ENCODE data around the gene FOXD2.
"Not testable (repeated sequence)": the region's sequence is repeated elsewhere in the genome, so short reads cannot be mapped to it uniquely, and the experiment has no call there.

FOXD2 gene

DNA sequence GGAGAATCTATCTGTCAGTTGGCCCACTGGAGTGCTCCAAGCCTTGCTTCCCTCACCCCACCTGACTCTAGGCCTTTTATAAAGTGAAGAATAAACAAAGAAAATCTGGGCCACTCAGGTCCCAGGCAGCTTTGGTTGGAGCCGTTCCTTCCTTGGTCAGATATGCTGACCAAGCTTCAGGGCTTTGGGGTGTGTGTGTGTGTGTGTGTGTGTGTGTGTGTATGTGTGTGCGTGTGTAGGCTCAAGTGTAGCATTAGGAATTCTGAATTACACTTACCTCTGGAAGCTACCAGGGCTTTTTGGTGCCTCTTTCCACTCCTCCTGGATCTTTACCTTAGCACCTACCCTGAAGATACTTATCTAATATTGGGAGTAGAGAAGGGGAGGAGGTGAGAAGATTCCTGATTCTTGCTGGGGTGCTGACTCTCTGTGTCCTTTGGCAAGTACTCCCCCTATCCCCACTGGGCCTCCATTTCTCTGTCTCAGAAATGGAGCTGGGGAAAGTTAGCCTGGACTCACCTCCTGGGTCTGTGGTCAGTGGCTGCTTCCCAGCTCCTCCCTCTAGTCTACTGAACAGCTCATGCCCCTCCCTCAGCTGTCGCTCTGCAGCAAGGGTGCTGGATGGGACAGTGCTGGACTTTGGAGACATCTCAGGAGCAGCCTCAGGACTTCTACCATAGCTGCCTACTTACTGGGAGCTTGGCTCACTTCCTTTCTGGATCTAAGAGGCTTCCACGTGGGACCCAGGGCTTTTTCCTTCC, 10.8 kb downstream of the FOXD2 start:
- peaks cover 15% of the 10 kb centered on the region for H3K4me1 ChIP-seq (ENCODE audit: control insufficient read depth, insufficient read depth, low read length)
- H3K36me3 ChIP-seq (ENCODE audit: control insufficient read depth, insufficient read depth, low read length), result no peaks in the 10 kb centered on the region
- no peak overlapping the region for H3K27ac ChIP-seq (ENCODE audit: insufficient read depth, low read depth, low read length, poor library complexity, severe bottlenecking)
- H3K27me3 ChIP-seq (ENCODE audit: control insufficient read depth, insufficient read depth, low read length, poor library complexity, severe bottlenecking), result peaks cover 87% of the 10 kb centered on the region
- 30 to 54% methylated on average over 3 to 4 of the region's 4 CpGs for WGBS, 2 experiments
- no peak overlapping the region for H3K4me3 ChIP-seq (ENCODE audit: insufficient read depth, low read depth, low read length)
- no peaks in the 10 kb centered on the region for H3K9me3 ChIP-seq (ENCODE audit: control insufficient read depth, low read length)

DNA sequence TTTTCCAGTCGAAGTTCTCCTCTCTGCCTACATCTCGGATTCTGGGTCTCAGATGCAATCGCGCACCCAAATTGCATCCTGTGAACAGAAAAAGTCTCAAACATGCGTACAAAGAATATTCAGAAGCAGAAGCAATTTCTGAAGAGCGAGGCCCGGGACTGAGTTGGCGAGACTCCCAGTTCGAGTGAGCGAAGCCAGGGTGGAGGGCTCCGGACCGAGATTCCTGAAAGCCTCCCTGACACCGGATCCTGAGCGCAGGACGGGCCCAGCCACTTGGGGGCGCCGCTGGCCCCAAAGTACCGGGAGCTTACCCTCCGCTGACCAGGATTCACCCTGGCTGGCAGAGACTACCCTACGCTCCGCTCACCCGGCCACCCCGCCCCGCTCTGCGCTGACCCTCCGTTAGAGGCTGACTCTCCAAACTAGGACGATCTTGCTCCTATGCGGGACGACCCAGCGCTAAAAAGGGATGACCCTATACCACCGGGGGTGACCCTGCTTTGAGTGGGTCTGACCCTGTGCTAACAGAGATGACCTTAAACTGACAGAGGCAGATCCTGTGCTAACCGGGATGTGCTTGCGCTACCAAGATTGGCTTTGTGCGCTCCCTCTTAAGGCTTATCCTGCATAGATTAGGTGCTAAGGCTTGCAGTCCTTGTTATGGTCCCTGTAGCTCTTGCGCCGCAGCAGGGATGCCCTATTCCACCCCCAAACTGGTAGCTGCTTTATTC, 12.1 kb downstream of the FOXD2 start:
- Histone ChIP-seq H3K4me1 (ENCODE audit: control insufficient read depth, insufficient read depth, low read length) (peaks cover 3% of the 10 kb centered on the region), H3K4me3 (ENCODE audit: insufficient read depth, low read depth, low read length) (no peak overlapping the region), H3K27me3 (ENCODE audit: control insufficient read depth, insufficient read depth, low read length, poor library complexity, severe bottlenecking) (peaks cover 74% of the 10 kb centered on the region), H3K36me3 (ENCODE audit: control insufficient read depth, insufficient read depth, low read length) (no peaks in the 10 kb centered on the region), H3K27ac (ENCODE audit: insufficient read depth, low read depth, low read length, poor library complexity, severe bottlenecking) (no peak overlapping the region), H3K9me3 (ENCODE audit: control insufficient read depth, low read length) (no peaks in the 10 kb centered on the region)
- 15 to 19% methylated on average over 36 of the region's 36 CpGs for WGBS, 2 experiments

DNA sequence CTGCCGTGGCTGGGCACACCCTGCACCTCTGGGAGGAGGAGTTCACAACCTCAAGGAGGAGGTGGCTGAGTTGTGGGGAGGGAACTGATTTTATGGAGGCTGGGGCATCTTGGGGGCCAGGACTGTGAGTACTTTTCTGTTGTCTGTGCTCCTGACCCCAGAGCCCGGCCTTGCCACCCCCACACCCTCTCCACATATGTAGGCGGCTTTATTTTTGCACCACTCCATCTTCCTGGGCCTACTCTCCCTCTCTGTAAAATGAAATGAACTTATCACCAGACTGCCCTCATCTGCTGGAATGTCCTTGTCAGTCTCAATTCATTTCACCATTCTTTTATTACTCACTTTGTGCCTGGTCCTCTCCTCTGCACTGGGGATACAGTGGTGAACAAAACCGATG, 12.8 kb downstream of the FOXD2 start:
- Histone ChIP-seq H3K9me3 (ENCODE audit: control insufficient read depth, low read length) (no peaks in the 10 kb centered on the region), H3K4me1 (ENCODE audit: control insufficient read depth, insufficient read depth, low read length) (no peaks in the 10 kb centered on the region), H3K36me3 (ENCODE audit: control insufficient read depth, insufficient read depth, low read length) (no peaks in the 10 kb centered on the region), H3K27ac (ENCODE audit: insufficient read depth, low read depth, low read length, poor library complexity, severe bottlenecking) (no peak overlapping the region), H3K4me3 (ENCODE audit: insufficient read depth, low read depth, low read length) (no peak overlapping the region), H3K27me3 (ENCODE audit: control insufficient read depth, insufficient read depth, low read length, poor library complexity, severe bottlenecking) (peaks cover 68% of the 10 kb centered on the region)
- 72 to 76% methylated on average over 4 of the region's 4 CpGs for WGBS, 2 experiments

DNA sequence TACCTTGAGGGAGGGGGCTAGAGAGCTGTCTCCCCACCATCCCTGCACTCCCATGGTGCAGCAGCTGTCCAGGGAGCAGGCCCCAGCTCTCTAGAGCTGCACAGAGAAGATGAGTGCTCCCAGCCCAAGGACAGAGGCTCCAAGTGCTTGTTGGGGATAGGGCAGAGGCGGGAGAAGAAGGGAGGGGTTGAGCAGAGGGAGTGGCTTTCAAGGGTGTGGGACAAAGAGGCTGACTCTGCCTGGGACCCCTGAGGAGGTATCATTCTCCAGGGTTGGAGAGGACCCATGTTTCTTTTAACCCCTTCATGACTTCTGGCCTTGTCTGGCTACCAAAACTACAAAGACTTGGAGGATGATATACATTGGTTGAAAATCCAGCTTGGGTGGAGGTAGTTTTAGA, 14.6 kb downstream of the FOXD2 start:
- H3K27ac ChIP-seq (ENCODE audit: insufficient read depth, low read depth, low read length, poor library complexity, severe bottlenecking), result no peak overlapping the region
- peaks cover 49% of the 10 kb centered on the region for H3K27me3 ChIP-seq (ENCODE audit: control insufficient read depth, insufficient read depth, low read length, poor library complexity, severe bottlenecking)
- H3K4me3 ChIP-seq (ENCODE audit: insufficient read depth, low read depth, low read length), result no peak overlapping the region
- no peaks in the 10 kb centered on the region for H3K36me3 ChIP-seq (ENCODE audit: control insufficient read depth, insufficient read depth, low read length)
- 18 to 24% methylated on average over 1 of the region's 1 CpG for WGBS, 2 experiments
- H3K9me3 ChIP-seq (ENCODE audit: control insufficient read depth, low read length), result no peaks in the 10 kb centered on the region
- no peaks in the 10 kb centered on the region for H3K4me1 ChIP-seq (ENCODE audit: control insufficient read depth, insufficient read depth, low read length)

DNA sequence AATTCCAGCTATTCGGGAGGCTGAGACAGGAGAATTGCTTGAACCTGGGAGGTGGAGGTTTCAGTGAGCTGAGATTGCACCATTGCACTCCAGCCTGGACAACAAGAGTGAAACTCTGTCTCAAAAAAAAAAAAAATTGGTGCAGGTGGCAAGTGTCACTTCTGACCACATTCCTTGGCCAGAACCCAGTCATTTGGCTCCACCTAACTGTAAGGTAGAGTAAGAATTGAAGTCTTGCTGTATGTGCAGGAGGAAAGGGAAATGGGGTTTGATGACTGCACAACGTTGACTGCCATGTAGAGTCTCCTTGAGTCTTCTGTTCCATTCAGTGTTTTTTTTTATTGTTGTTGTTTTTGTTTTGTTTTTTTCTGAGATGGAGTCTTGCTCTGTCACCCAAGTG, 16.1 kb downstream of the FOXD2 start:
- WGBS, 2 experiments, result 93 to 97% methylated on average over 2 of the region's 2 CpGs
- H3K27ac ChIP-seq (ENCODE audit: insufficient read depth, low read depth, low read length, poor library complexity, severe bottlenecking), result not testable (repeated sequence)

DNA sequence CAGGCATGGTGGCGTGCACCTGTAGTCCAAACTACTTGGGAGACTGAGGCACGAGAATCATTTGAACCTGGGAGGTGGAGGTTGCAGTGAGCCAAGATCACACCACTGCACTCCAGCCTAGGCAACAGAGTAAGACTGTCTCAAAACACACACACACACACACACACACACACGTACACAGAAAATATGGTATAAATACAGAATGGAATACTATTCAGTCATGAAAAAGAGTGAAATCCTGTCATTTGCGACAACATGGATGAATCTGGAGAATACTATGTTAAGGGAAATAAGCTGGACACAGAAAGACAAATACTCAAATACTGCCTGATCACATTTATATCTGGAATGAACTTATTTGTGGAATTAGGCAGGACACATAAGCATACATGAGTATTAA, 18.4 kb downstream of the FOXD2 start:
- 92 to 94% methylated on average over 3 of the region's 4 CpGs for whole genome bisulfite sequencing, 2 experiments
- H3K4me3 ChIP-seq (ENCODE audit: insufficient read depth, low read depth, low read length), result no peak overlapping the region
- no peaks in the 10 kb centered on the region for H3K36me3 ChIP-seq (ENCODE audit: control insufficient read depth, insufficient read depth, low read length)
- peaks cover 12% of the 10 kb centered on the region for H3K27me3 ChIP-seq (ENCODE audit: control insufficient read depth, insufficient read depth, low read length, poor library complexity, severe bottlenecking)
- H3K9me3 ChIP-seq (ENCODE audit: control insufficient read depth, low read length), result no peaks in the 10 kb centered on the region
- no peak overlapping the region for H3K27ac ChIP-seq (ENCODE audit: insufficient read depth, low read depth, low read length, poor library complexity, severe bottlenecking)
- H3K4me1 ChIP-seq (ENCODE audit: control insufficient read depth, insufficient read depth, low read length), result peaks cover 9% of the 10 kb centered on the region

More for the DNA sequence above, 16.1 kb downstream of the FOXD2 start:
- peaks cover 35% of the 10 kb centered on the region for H3K27me3 ChIP-seq (ENCODE audit: control insufficient read depth, insufficient read depth, low read length, poor library complexity, severe bottlenecking)
- not testable (repeated sequence) for H3K4me1 ChIP-seq (ENCODE audit: control insufficient read depth, insufficient read depth, low read length); H3K9me3 ChIP-seq (ENCODE audit: control insufficient read depth, low read length); H3K36me3 ChIP-seq (ENCODE audit: control insufficient read depth, insufficient read depth, low read length); H3K4me3 ChIP-seq (ENCODE audit: insufficient read depth, low read depth, low read length)

DNA sequence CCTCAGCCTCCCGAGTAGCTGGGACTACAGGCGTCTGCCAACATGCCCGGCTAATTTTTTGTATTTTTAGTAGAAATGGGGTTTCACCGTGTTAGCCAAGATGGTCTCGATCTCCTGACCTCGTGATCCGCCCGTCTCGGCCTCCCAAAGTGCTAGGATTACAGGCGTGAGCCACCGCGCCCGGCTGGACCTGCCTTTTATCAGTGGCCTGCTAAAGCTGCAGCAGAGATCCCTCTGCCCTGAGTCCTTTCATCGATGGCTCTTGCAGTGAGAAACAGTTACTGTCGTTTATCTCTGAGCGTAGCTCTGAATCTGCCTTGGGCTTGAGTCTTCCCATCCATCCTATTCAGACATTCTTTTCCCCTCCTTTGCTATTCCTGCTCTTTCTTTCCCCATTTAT, 19.7 kb downstream of the FOXD2 start:
- not testable (repeated sequence) for H3K9me3 ChIP-seq (ENCODE audit: control insufficient read depth, low read length); H3K27me3 ChIP-seq (ENCODE audit: control insufficient read depth, insufficient read depth, low read length, poor library complexity, severe bottlenecking); H3K4me3 ChIP-seq (ENCODE audit: insufficient read depth, low read depth, low read length); H3K4me1 ChIP-seq (ENCODE audit: control insufficient read depth, insufficient read depth, low read length); H3K27ac ChIP-seq (ENCODE audit: insufficient read depth, low read depth, low read length, poor library complexity, severe bottlenecking); H3K36me3 ChIP-seq (ENCODE audit: control insufficient read depth, insufficient read depth, low read length)
- 87 to 90% methylated on average over 14 of the region's 16 CpGs for WGBS, 2 experiments

DNA sequence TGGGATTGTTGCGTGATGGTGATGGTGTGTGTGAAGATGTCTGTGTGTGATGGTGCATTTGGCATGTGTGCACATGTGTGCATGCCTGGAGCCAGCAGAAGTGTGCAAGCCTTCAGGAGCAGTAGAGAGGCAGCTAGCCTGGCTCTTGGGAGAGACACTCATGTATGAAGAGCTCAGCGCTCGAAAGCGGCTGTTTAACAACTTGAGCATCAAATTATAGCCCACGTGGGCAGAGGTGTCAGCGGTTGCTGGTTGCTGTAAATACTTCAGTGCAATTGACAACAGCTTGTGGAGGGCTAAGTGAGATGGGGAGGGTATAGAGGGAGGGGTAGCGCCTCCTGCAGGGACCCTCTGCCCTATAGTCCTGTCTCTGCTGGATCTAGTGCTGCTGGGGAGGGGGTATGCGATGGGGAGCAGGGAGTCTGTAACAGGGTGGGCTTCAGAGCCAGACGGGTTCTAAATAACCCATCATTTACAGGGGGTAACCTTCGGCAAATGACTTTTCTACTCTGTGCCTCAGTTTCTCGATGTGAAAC, 21.5 kb downstream of the FOXD2 start:
- WGBS, 2 experiments, result 57 to 65% methylated on average over 11 of the region's 11 CpGs

DNA sequence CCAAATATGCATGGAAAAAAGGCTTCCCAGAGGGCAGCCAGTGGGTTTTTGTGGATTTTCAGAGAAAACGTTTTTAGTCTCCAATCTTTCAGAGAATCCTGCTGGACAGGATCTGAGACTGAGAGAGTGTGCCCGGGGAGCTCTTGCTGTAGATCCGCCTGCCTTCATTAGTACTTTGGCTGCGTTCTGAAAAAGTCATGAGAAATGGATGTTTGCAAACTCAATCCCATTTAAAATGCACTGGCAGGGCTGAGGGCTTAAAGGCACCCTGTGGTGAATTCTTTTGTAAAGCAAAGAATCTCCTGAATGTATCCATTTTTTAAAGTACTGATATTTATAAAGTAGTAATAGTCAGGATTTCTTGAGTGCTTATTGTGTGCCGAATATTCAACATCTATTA, 22.2 kb downstream of the FOXD2 start:
- Histone ChIP-seq H3K4me3 (ENCODE audit: insufficient read depth, low read depth, low read length) (no peak overlapping the region), H3K36me3 (ENCODE audit: control insufficient read depth, insufficient read depth, low read length) (no peaks in the 10 kb centered on the region), H3K27me3 (ENCODE audit: control insufficient read depth, insufficient read depth, low read length, poor library complexity, severe bottlenecking) (peaks cover 3% of the 10 kb centered on the region), H3K4me1 (ENCODE audit: control insufficient read depth, insufficient read depth, low read length) (peaks cover 9% of the 10 kb centered on the region), H3K27ac (ENCODE audit: insufficient read depth, low read depth, low read length, poor library complexity, severe bottlenecking) (no peak overlapping the region), H3K9me3 (ENCODE audit: control insufficient read depth, low read length) (no peaks in the 10 kb centered on the region)
- WGBS, 2 experiments, result 10% methylated on average over 4 of the region's 5 CpGs

More for the DNA sequence above, 21.5 kb downstream of the FOXD2 start:
- H3K36me3 ChIP-seq (ENCODE audit: control insufficient read depth, insufficient read depth, low read length), result no peaks in the 10 kb centered on the region
- H3K4me3 ChIP-seq (ENCODE audit: insufficient read depth, low read depth, low read length), result no peak overlapping the region
- H3K27ac ChIP-seq (ENCODE audit: insufficient read depth, low read depth, low read length, poor library complexity, severe bottlenecking), result no peak overlapping the region
- H3K9me3 ChIP-seq (ENCODE audit: control insufficient read depth, low read length), result no peaks in the 10 kb centered on the region
- H3K27me3 ChIP-seq (ENCODE audit: control insufficient read depth, insufficient read depth, low read length, poor library complexity, severe bottlenecking), result peaks cover 3% of the 10 kb centered on the region
- peaks cover 9% of the 10 kb centered on the region for H3K4me1 ChIP-seq (ENCODE audit: control insufficient read depth, insufficient read depth, low read length)

DNA sequence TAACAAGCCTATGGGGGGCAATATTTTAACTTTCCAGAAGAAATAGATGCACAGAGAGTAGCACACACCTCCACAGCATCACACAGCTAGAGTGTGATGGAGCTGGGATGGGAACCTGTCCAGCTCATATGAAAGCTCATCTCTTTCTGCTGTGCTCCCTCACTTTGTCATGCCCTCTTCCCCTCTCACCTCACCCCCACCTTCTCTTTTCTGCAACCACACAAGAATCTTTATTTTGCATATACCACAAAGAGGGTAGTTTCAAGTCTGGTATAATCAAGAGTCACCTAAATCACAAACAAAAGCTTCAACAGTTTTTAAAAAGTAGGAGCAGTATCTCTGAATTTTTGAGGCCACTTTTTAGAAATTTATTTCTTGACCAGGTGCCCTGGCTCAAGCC, 22.6 kb downstream of the FOXD2 start:
- H3K27ac ChIP-seq (ENCODE audit: insufficient read depth, low read depth, low read length, poor library complexity, severe bottlenecking), result no peak overlapping the region
- H3K4me3 ChIP-seq (ENCODE audit: insufficient read depth, low read depth, low read length), result no peak overlapping the region
- no peaks in the 10 kb centered on the region for H3K9me3 ChIP-seq (ENCODE audit: control insufficient read depth, low read length)
- H3K36me3 ChIP-seq (ENCODE audit: control insufficient read depth, insufficient read depth, low read length), result no peaks in the 10 kb centered on the region
- H3K27me3 ChIP-seq (ENCODE audit: control insufficient read depth, insufficient read depth, low read length, poor library complexity, severe bottlenecking), result peaks cover 3% of the 10 kb centered on the region
- peaks cover 9% of the 10 kb centered on the region for H3K4me1 ChIP-seq (ENCODE audit: control insufficient read depth, insufficient read depth, low read length)

All from ectodermal cell (in vitro differentiated cells).